Naive thymus-derived CD8-positive, alpha-beta T cell (primary cell): ENCODE measurements around the gene FAM13C. TPM values are rescaled to one million over a fixed set of nuclear protein-coding genes. Genes with fewer than 3 reads are reported as not detected.
"Not testable (repeated sequence)": the region's sequence is repeated elsewhere in the genome, so short reads cannot be mapped to it uniquely, and the experiment has no call there.

Experiments
- ATAC-seq, 2 donors: fragments of 150-1000 bp; cut with Tn5 transposase in 1 of 2; sonication (Bioruptor Pico), chemical (Tn5 transposase) in 1 of 2; 1 replicate in 1 of 2; 2 replicates in 1 of 2; pipeline ENCODE4 v1.10.0; 2021; ENCODE audit warnings: mild to moderate bottlenecking in 2 of 2, moderate library complexity in 2 of 2
- POLR2A ChIA-PET: fragments of 350-600 bp; sonication (Branson Sonifier 250); formaldehyde crosslinking; loops from one replicate; lab custom pipeline; 2021; ENCODE audit warnings: antibody characterized with exemption; lab: Charles Lee
- DNase-seq, 10 donors: peaks; one replicate each; pipeline versions ENCODE4 v3.0.0 to v3.0.0-alpha.2; 2020 to 2022
- H3K27ac Mint-ChIP-seq, 10 donors: one replicate each; pipeline ENCODE4 v1.8.0; 2020 to 2022; ENCODE audit warnings: mild to moderate bottlenecking in 10 of 10, mixed read lengths in 10 of 10, moderate library complexity in 4 of 10, inconsistent platforms in 1 of 10
- H3K27me3 Mint-ChIP-seq, 5 donors: one replicate each; pipeline ENCODE4 v1.8.0; 2021 to 2022; ENCODE audit warnings: mixed read lengths in 5 of 5
- H3K36me3 Mint-ChIP-seq, 3 donors: one replicate each; pipeline ENCODE4 v1.8.0; 2020 to 2022; ENCODE audit warnings: mixed read lengths in 3 of 3, mild to moderate bottlenecking in 2 of 3, inconsistent platforms in 1 of 3
- H3K4me1 Mint-ChIP-seq, 4 donors: one replicate each; pipeline ENCODE4 v1.8.0; 2021 to 2022; ENCODE audit warnings: mixed read lengths in 4 of 4
- H3K4me3 Mint-ChIP-seq, 10 donors: one replicate each; pipeline ENCODE4 v1.8.0; 2020 to 2022; ENCODE audit warnings: mild to moderate bottlenecking in 10 of 10, mixed read lengths in 10 of 10, moderate library complexity in 6 of 10, inconsistent platforms in 1 of 10
- H3K9me3 Mint-ChIP-seq, 9 donors: one replicate each; pipeline ENCODE4 v1.8.0; 2020 to 2022; ENCODE audit warnings: mixed read lengths in 9 of 9, mild to moderate bottlenecking in 3 of 9, inconsistent platforms in 1 of 9, moderate library complexity in 1 of 9
- polyA plus RNA-seq, 3 donors: library from polyadenylated mRNA; unstranded; fragments of 300-500 nt; fragmentation: Illumina TruSeq; gene quantifications; one replicate each; pipeline ENCODE4 v1.2.3, GENCODE V29; 2021
- total RNA-seq, 8 experiments: library from RNA in 2 of 8; stranded (reverse) in 2 of 8; gene quantifications; one replicate each; pipeline ENCODE4 v1.2.3 and lab custom pipeline; 2021 to 2026

FAM13C gene
- total and polyA plus RNA-seq, 5 experiments from 2014 or later: not detected

DNA sequence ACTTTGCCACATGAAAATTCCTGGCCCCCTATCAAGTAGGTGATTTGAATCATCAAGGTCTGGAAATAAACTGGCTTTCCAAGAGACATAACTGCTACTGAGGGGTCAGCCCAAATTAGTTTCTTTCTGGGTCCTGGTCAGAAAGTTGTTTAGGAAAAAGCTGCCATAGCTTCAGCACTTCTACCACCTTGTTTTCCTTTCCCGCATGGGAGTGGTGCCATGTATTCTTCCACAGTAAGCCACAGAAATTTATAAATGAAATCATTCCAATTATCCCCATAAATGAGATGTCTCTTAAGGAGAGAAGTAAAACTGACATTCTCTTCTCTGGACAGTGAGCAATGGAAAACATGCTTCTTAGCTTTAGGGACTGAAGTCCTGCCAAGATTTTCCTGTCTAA is 105.1 kb downstream of the FAM13C start:
- H3K36me3 Mint-ChIP-seq: no peaks in the 10 kb centered on the region
- POLR2A ChIA-PET: no interaction called here
- H3K27me3 Mint-ChIP-seq: peaks cover 0 to 7% (median 0%) of the 10 kb centered on the region in 5 donors
- no peak for DNase-seq
- H3K4me3 Mint-ChIP-seq: no peak overlapping the region
- peaks cover 0 to 11% (median 0%) of the 10 kb centered on the region in 9 donors for H3K9me3 Mint-ChIP-seq
- no peaks in the 10 kb centered on the region for H3K4me1 Mint-ChIP-seq
- H3K27ac Mint-ChIP-seq: no peak overlapping the region
- ATAC-seq: no peak

GRCh38 chr10:59255463-59255862 is 106.9 kb downstream of the FAM13C start:
- no peak overlapping the region for H3K27ac Mint-ChIP-seq
- H3K9me3 Mint-ChIP-seq: peaks cover 0 to 5% (median 0%) of the 10 kb centered on the region in 9 donors
- H3K4me3 Mint-ChIP-seq: no peak overlapping the region
- DNase-seq (no peak), ATAC-seq (no peak)
- H3K4me1 Mint-ChIP-seq: no peaks in the 10 kb centered on the region
- POLR2A ChIA-PET: no interaction called here
- H3K36me3 Mint-ChIP-seq: no peaks in the 10 kb centered on the region
- H3K27me3 Mint-ChIP-seq: peaks cover 0 to 7% (median 0%) of the 10 kb centered on the region in 5 donors

GRCh38 chr10:59252491-59252890 is 109.9 kb downstream of the FAM13C start:
- no peak for DNase-seq
- Mint-ChIP-seq H3K4me3 (no peak overlapping the region), H3K27me3 (peaks cover 0 to 3% (median 0%) of the 10 kb centered on the region in 5 donors), H3K27ac (no peak overlapping the region), H3K36me3 (no peaks in the 10 kb centered on the region), H3K9me3 (no peaks in the 10 kb centered on the region), H3K4me1 (no peaks in the 10 kb centered on the region)
- no peak for ATAC-seq
- POLR2A ChIA-PET: no interaction called here

- peaks cover 0 to 8% (median 0%) of the 10 kb centered on the region in 5 donors for H3K27me3 Mint-ChIP-seq
- H3K4me3 Mint-ChIP-seq: no peak overlapping the region
- no peaks in the 10 kb centered on the region for H3K36me3 Mint-ChIP-seq
- H3K27ac Mint-ChIP-seq: no peak overlapping the region
- POLR2A ChIA-PET: no interaction called here
- DNase-seq: no peak
- no peaks in the 10 kb centered on the region for H3K4me1 Mint-ChIP-seq
- ATAC-seq: no peak
- H3K9me3 Mint-ChIP-seq: peaks cover 0 to 14% (median 0%) of the 10 kb centered on the region in 9 donors
These were observed 116.7 kb downstream of the FAM13C start for GRCh38 chr10:59245686-59246085.

GRCh38 chr10:59244871-59245270 is 117.5 kb downstream of the FAM13C start:
- Mint-ChIP-seq H3K36me3 (no peaks in the 10 kb centered on the region), H3K9me3 (peaks cover 0 to 14% (median 0%) of the 10 kb centered on the region in 9 donors), H3K4me3 (no peak overlapping the region), H3K4me1 (no peaks in the 10 kb centered on the region), H3K27ac (no peak overlapping the region), H3K27me3 (peaks cover 0 to 8% (median 0%) of the 10 kb centered on the region in 5 donors)
- ATAC-seq (no peak), DNase-seq (no peak)
- POLR2A ChIA-PET: no interaction called here

DNA sequence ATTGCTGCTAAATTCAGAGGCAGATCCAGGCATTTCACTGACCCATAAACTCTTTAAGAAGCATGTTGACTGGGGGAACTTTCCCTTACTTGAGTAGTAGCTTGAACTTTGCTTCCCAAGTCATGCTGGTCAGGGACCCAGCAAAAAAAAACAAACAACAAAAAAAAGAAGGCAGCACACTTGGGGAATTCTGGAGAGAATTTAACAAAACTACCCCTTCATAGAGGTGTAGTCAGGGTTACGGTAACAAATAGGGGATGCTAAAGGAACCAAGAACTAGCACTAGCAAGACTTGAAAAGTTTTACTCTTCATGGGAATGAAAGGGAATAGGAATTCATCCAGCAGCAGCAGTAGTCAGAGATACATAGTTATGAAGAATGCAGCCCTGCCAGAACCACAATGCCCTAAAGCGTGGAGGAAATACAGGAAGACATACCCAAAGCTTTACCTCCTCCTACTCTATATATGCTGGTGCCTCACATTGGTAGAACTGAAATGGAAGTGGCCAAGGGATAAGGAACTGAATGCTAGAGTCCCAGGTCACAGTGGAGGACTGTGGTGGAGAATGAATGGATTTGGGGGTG is 118.6 kb downstream of the FAM13C start:
- Mint-ChIP-seq H3K27ac (no peak overlapping the region), H3K4me3 (no peak overlapping the region), H3K36me3 (no peaks in the 10 kb centered on the region), H3K27me3 (peaks cover 0 to 8% (median 0%) of the 10 kb centered on the region in 5 donors), H3K4me1 (no peaks in the 10 kb centered on the region), H3K9me3 (peaks cover 0 to 14% (median 0%) of the 10 kb centered on the region in 9 donors)
- DNase-seq (no peak), ATAC-seq (no peak)
- POLR2A ChIA-PET: no interaction called here

DNA sequence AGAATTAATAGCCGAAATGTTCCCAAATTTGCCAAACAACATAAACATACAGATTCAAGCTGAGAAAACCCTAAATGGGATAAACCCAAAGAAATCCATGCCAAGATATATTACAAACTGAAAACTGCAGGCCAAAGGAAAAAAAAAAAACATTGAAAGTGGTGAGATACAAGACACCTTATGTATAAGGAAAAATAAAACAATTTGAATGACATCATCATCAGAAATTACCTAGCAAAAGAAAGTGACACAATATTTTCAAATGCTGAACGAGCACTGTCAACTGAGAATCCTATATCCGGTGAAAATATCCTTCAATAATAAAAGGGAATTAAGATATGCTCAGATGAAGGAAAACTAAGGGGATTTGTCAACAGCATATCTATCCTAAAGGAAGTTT is 119.4 kb downstream of the FAM13C start:
- DNase-seq: no peak
- peaks cover 0 to 8% (median 0%) of the 10 kb centered on the region in 5 donors for H3K27me3 Mint-ChIP-seq
- no peak overlapping the region for H3K4me3 Mint-ChIP-seq
- H3K9me3 Mint-ChIP-seq: peaks cover 0 to 14% (median 0%) of the 10 kb centered on the region in 9 donors
- H3K27ac Mint-ChIP-seq: no peak overlapping the region
- POLR2A ChIA-PET: no interaction called here
- H3K4me1 Mint-ChIP-seq: no peaks in the 10 kb centered on the region
- H3K36me3 Mint-ChIP-seq: no peaks in the 10 kb centered on the region
- ATAC-seq: no peak

DNA sequence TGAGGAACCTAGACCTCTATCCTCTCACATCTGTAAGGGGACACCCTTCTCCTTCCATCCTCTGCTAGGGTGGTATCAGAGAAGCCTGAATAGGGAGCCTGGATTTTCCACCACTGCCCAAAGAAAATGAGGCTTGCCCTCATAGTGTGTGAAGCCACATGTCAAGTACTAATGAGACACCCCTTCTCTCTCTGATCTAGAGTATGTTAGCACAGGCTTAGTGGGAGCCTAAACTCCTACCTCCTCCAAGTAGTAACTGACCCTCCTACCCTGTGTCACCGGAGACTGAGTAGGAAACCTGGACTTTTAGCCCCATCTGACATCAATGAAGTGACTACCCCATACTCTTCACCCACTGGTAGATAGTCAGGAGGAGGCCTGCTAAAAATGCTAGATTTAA is 120.3 kb downstream of the FAM13C start:
- H3K27ac Mint-ChIP-seq: no peak overlapping the region
- H3K27me3 Mint-ChIP-seq: peaks cover 0 to 8% (median 0%) of the 10 kb centered on the region in 5 donors
- peaks cover 0 to 14% (median 0%) of the 10 kb centered on the region in 9 donors for H3K9me3 Mint-ChIP-seq
- H3K4me1 Mint-ChIP-seq: no peaks in the 10 kb centered on the region
- POLR2A ChIA-PET: no interaction called here
- DNase-seq (no peak), ATAC-seq (no peak)
- H3K36me3 Mint-ChIP-seq: no peaks in the 10 kb centered on the region
- H3K4me3 Mint-ChIP-seq: no peak overlapping the region

DNA sequence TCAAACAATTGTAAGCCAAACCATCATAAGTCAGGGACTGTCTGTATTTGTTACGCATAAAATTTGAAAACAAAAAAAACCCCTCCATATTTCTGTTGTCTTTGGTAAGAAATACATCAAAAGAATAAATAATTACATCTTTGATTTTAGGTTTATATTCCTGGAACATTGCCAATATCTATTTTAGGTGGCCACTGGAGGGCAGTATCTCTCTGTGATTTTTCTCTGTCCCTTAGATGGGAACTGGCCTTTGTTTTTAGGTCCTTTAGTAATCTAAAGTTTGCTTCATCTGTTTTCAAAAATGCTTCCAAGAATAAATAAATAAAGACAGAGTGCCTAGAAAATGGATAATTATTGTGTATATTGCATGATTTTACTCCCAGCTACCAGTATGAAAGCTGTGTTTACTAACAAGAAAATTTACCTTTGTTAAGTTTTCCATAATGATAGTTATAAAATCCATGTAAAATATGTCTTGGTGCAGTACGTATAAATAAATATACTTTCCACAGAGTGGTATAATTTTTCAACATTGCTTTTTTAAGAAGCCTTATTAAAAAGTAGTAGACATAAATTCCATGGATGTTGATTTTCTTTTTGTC is 121.7 kb downstream of the FAM13C start:
- DNase-seq (peak in 1 of 10 donors; percentile 5), ATAC-seq (no peak)
- Mint-ChIP-seq H3K36me3 (no peaks in the 10 kb centered on the region), H3K4me1 (no peaks in the 10 kb centered on the region), H3K27me3 (peaks cover 0 to 8% (median 0%) of the 10 kb centered on the region in 5 donors), H3K9me3 (peaks cover 0 to 14% (median 0%) of the 10 kb centered on the region in 9 donors), H3K27ac (no peak overlapping the region), H3K4me3 (no peak overlapping the region)
- POLR2A ChIA-PET: no interaction called here

- DNase-seq, H3K27ac Mint-ChIP-seq, H3K36me3 Mint-ChIP-seq, H3K27me3 Mint-ChIP-seq, POLR2A ChIA-PET, H3K4me3 Mint-ChIP-seq, H3K4me1 Mint-ChIP-seq, ATAC-seq: not testable (repeated sequence)
- peaks cover 0 to 14% (median 0%) of the 10 kb centered on the region in 9 donors for H3K9me3 Mint-ChIP-seq
These were observed 123.2 kb downstream of the FAM13C start for GRCh38 chr10:59239108-59239507.

GRCh38 chr10:59237775-59238174 is 124.6 kb downstream of the FAM13C start:
- Mint-ChIP-seq H3K4me1 (no peaks in the 10 kb centered on the region), H3K27me3 (peaks cover 0 to 8% (median 0%) of the 10 kb centered on the region in 5 donors), H3K4me3 (no peak overlapping the region), H3K27ac (no peak overlapping the region), H3K9me3 (peaks cover 0 to 8% (median 0%) of the 10 kb centered on the region in 9 donors), H3K36me3 (no peaks in the 10 kb centered on the region)
- DNase-seq (no peak), ATAC-seq (no peak)
- POLR2A ChIA-PET: no interaction called here

- no peak overlapping the region for H3K4me3 Mint-ChIP-seq
- POLR2A ChIA-PET: no interaction called here
- no peak overlapping the region for H3K27ac Mint-ChIP-seq
- no peak for DNase-seq
- H3K27me3 Mint-ChIP-seq: peaks cover 0 to 2% (median 0%) of the 10 kb centered on the region in 5 donors
- H3K36me3 Mint-ChIP-seq: no peaks in the 10 kb centered on the region
- ATAC-seq: no peak
- no peaks in the 10 kb centered on the region for H3K4me1 Mint-ChIP-seq
- H3K9me3 Mint-ChIP-seq: peaks cover 0 to 3% (median 0%) of the 10 kb centered on the region in 9 donors
These were observed 126.2 kb downstream of the FAM13C start for GRCh38 chr10:59236064-59236697.

GRCh38 chr10:59234816-59235429 is 127.4 kb downstream of the FAM13C start:
- Mint-ChIP-seq H3K27me3 (peaks cover 0 to 1% (median 0%) of the 10 kb centered on the region in 5 donors), H3K4me3 (no peak overlapping the region), H3K27ac (no peak overlapping the region), H3K36me3 (no peaks in the 10 kb centered on the region), H3K4me1 (no peaks in the 10 kb centered on the region), H3K9me3 (peaks cover 0 to 3% (median 0%) of the 10 kb centered on the region in 9 donors)
- POLR2A ChIA-PET: no interaction called here
- ATAC-seq (no peak), DNase-seq (no peak)
